K562 (cell line): ENCODE measurements around the gene GYPC.
"Not testable (repeated sequence)": the region's sequence is repeated elsewhere in the genome, so short reads cannot be mapped to it uniquely, and the experiment has no call there.

Experiments
- CTCF ChIP-seq, 3 experiments: IDR thresholded peaks in 2 of 3; conservative IDR thresholded peaks in 1 of 3; 2 replicates each; pipeline ENCODE4 v1.5.1; 2011 to 2012; ENCODE audit warnings: low read length in 3 of 3, mild to moderate bottlenecking in 3 of 3, control low read depth in 2 of 3, improper control_type of control experiment in 1 of 3, inconsistent platforms in 1 of 3, low read depth in 1 of 3, mixed read lengths in 1 of 3, moderate library complexity in 1 of 3; ENCODE audit not compliant: insufficient read depth in 2 of 3
- E2F4 ChIP-seq: sonication (generic); formaldehyde crosslinking; IDR thresholded peaks from 2 replicates; pipeline ENCODE4 v1.8.0; 2022; ENCODE audit warnings: mild to moderate bottlenecking, low read depth, missing genetic modification reagents
- ESRRB ChIP-seq: fragments of 250-450 bp; sonication (Bioruptor Pico); IDR thresholded peaks from 2 replicates; pipeline ENCODE4 v1.5.0; 2020; ENCODE audit warnings: mild to moderate bottlenecking, moderate library complexity, borderline replicate concordance

- TF ChIP-seq E2F4 (CRISPR knock-in tag); ESRRB (CRISPR knock-in tag); CTCF (IDR thresholded peaks at IDR 0.05 in 2 of 3, conservative IDR thresholded peaks at IDR 0.05 in 1 of 3; ENCODE audit: insufficient read depth in 2 of 3, low read depth in 1 of 3, low read length in 3 of 3): not testable (repeated sequence)
Measured at GRCh38 chr2:126717277-126717676, 61.3 kb downstream of the GYPC start.
